ENCODE data around the gene SIX3. TPM values are rescaled to one million over a fixed set of nuclear protein-coding genes. Genes with fewer than 3 reads are reported as not detected.

The SIX3 gene
- total RNA-seq, 6 experiments from 2014 or later, result not detected

DNA sequence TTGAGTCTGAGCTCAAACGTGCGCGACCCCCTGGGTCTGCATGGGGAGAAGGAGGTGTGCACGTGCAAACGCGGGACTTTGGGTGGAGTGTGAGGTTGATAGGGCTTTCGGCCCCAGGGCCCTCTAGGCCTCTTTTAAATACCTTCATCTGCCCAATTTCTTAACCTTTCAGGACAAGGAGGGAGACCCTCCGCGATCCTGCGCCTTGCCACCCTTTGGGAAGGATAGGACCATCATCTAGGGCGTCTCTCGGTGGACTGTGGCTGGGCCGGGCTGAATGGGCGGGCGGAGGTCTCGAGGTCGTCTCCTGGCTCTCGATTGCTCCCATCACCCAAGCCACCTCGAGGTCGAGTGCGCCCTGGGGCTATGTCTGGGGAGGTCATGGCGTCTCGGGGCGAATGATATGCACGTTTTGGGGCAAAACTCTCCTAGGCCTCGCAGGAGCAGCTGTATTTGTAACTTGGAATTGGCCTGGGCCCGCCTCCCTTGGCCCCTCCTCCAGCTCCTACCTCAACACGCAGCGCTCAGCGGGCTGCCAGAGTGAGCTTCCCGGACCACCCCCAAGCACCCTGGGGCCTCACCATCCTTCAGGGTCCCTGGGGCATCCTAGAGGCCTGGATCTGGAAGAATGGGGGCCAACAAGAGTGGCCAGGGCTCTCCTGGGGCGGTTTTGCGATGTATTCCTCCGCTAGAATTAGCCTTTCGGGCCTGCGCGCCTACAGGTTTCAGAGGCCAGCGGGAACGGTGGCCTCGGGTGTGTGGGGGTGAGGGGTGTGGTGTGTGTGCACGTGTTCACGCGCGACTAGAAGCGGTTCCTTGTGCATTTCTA is 8.7 kb upstream of the SIX3 start:
- no peak overlapping the region for H3K27ac ChIP-seq
- H3K27me3 ChIP-seq, result peaks cover 14 to 56% of the 10 kb centered on the region in 2 donors
- no peak for TF ChIP-seq POLR2A (IDR thresholded peaks at IDR 0.05)
- TF ChIP-seq, protein P1, sequence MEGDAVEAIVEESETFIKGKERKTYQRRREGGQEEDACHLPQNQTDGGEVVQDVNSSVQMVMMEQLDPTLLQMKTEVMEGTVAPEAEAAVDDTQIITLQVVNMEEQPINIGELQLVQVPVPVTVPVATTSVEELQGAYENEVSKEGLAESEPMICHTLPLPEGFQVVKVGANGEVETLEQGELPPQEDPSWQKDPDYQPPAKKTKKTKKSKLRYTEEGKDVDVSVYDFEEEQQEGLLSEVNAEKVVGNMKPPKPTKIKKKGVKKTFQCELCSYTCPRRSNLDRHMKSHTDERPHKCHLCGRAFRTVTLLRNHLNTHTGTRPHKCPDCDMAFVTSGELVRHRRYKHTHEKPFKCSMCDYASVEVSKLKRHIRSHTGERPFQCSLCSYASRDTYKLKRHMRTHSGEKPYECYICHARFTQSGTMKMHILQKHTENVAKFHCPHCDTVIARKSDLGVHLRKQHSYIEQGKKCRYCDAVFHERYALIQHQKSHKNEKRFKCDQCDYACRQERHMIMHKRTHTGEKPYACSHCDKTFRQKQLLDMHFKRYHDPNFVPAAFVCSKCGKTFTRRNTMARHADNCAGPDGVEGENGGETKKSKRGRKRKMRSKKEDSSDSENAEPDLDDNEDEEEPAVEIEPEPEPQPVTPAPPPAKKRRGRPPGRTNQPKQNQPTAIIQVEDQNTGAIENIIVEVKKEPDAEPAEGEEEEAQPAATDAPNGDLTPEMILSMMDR (IDR thresholded peaks at IDR 0.05), result no peak
- intact Hi-C loops (cut with DNase I), result no loop called here
- peaks cover 0 to 28% (median 3%) of the 10 kb centered on the region in 4 donors for H3K4me1 ChIP-seq
- H3K36me3 ChIP-seq, result no peaks in the 10 kb centered on the region
- DNase-seq (no peak), ATAC-seq (peak in 2 of 4 donors; percentile 10 to 20)
- no peaks in the 10 kb centered on the region for H3K9me3 ChIP-seq
- H3K4me3 ChIP-seq, result no peak overlapping the region
- 7% methylated on average over 24 of the region's 45 CpGs for WGBS (ENCODE audit: insufficient coverage, low coverage, low lambda C conversion rate, missing lambda C conversion rate)

DNA sequence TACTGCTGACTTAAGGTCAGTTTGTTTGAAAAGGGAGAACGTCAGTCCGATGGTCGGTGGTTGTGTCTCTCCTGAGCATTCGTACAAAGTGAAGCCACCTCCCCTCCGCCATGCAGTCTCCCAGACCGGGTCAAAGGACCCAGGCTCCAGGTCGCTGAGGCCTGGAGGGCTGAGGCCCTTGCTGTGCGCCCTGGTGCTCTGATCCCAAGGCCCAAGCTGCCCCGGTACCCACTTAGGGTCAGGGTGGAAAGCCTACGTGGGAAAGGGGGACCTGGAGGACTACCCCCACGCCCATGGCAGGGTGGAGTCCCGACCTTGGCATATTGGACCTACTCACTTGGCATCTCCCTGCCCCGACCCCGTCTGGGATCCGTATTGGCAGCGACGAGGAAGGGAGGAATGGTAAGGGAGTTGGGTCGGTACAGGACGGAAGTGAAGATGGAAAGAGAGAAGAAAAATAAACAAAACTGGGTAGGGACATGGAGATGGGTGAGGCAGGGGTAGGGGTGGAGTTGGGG is 8.0 kb upstream of the SIX3 start:
- no peak for TF ChIP-seq POLR2A (IDR thresholded peaks at IDR 0.05)
- TF ChIP-seq, protein P1 (IDR thresholded peaks at IDR 0.05), result no peak
- Histone ChIP-seq H3K36me3 (no peaks in the 10 kb centered on the region), H3K4me3 (no peak overlapping the region), H3K4me1 (peaks cover 0 to 25% (median 3%) of the 10 kb centered on the region in 4 donors), H3K27ac (no peak overlapping the region), H3K27me3 (peaks cover 14 to 56% of the 10 kb centered on the region in 2 donors), H3K9me3 (no peaks in the 10 kb centered on the region)
- WGBS (ENCODE audit: insufficient coverage, low coverage, low lambda C conversion rate, missing lambda C conversion rate), result 2% methylated on average over 14 of the region's 19 CpGs
- no peak for DNase-seq
- intact Hi-C loops (cut with DNase I), result no loop called here
- ATAC-seq, result no peak

DNA sequence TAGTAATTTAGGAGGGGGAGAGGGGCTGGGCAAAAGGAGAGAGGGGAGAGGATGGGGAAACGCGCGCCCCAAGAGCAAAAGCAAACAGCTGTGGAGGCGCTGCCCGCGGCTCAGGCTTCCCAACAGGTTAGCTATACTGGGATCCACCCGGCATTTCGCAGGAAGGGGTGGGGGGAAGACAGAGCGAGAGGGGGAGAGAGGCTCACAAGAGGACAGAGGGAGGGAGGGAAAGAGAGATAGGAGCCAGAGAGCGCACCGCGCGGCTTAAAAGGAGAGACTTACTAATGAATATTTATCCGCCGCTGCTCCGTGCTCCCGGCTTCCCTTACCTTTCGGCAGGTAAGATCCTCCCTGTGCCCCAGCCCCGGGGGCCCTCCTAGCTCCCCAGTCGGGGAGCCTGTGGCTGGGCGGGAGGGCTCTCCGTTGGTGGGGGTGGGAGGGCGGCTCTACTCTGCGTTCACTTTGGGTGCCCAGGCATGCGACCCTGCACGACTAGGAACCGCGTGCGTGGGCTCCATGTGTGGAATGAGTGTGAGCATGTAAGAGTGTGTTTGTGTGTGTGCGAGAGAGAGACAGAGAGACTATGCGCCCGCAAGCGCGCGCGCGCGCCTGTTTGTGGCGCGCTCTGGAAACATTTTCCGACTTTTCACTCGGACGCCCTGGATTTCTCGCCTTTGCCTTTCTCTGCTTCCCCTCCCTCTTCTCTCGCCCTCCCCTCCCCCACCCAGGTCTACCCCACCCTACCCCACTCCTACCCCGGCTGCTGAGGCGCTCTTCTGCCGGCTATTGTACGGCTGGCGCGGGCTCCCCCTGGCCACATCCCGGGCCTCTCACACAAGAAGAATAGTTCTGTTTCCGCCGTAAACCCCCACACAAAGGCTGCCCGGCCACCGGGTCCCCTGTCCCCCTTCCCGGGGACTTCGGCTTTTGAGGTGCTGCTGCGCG is 7.2 kb upstream of the SIX3 start:
- peaks cover 0 to 26% (median 3%) of the 10 kb centered on the region in 4 donors for H3K4me1 ChIP-seq

More for the DNA sequence above, 7.2 kb upstream of the SIX3 start:
- Histone ChIP-seq H3K36me3 (no peaks in the 10 kb centered on the region), H3K27ac (no peak overlapping the region), H3K9me3 (no peaks in the 10 kb centered on the region), H3K4me3 (no peak overlapping the region), H3K27me3 (peaks cover 12 to 52% of the 10 kb centered on the region in 2 donors)
- DNase-seq (no peak), ATAC-seq (no peak)
- no peak for TF ChIP-seq POLR2A (IDR thresholded peaks at IDR 0.05)
- TF ChIP-seq, protein P1 (IDR thresholded peaks at IDR 0.05), result no peak
- 5% methylated on average over 36 of the region's 60 CpGs for WGBS (ENCODE audit: insufficient coverage, low coverage, low lambda C conversion rate, missing lambda C conversion rate)
- intact Hi-C loops (cut with DNase I), result no loop called here

Data from right lobe of liver (tissue), 6 donors.